GM21619 (cell line): ENCODE results near the gene TPRA1.
"Not testable (repeated sequence)": the region's sequence is repeated elsewhere in the genome, so short reads cannot be mapped to it uniquely, and the experiment has no call there.

Experiments used
- ATAC-seq: cut with Tn5 transposase; IDR thresholded peaks from one replicate; pipeline ENCODE4 v1.9.1; 2021; ENCODE audit not compliant: unreplicated experiment

Gene TPRA1

GRCh38 chr3:127616836-127617605 is 26.5 kb upstream of the TPRA1 start:
- no peak for ATAC-seq

DNA sequence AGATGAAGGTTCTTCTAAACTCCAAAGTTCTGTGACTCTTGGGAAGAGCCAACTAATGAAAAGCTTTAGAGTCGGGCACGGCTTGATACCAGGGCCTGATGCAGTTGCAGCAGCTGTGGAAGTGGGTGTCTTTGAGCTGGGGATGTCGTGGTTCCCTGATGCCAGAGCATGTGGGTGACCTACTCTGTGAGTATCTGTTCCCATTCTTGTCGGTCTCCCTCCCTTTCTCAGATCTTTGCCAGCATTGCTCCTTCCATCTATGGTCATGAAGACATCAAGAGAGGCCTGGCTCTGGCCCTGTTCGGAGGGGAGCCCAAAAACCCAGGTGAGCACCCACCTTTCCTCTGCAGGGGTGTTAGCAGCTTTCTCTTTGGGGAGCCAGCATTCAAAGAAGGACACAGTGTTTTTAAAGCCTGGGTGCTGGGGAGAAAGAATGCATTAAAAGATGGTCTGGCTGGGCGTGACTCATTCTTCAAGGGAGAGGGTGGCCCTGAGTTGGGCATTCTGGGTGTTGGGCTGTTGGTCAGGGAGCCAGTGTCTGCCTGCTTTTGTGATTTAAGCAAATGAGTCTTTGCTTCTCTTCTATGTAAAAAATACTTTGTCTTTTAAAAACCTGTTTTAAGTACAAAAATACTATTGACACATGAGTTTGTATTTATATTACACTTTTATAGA is 25.2 kb upstream of the TPRA1 start:
- ATAC-seq = no peak

- ATAC-seq = no peak
Measured at GRCh38 chr3:127614928-127615589, 24.5 kb upstream of the TPRA1 start.

DNA sequence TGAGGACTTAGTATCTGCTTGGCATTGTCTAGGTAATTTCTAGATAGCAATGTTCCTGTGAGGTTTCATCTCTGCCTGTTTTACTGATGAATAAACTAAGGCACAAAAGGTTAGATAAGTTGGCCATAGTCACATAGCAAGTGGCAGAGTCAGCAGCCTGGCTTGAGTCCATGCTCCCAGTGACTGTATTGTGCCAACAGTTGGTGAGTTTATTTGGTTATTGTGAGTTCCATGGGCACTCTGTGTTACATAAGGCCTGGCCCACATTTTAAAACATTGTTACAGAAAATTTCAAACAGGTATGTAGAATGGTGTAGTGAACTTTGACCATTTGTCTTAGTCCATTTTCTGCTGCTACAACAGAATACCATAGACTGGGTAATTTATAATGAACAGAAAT is 22.9 kb upstream of the TPRA1 start:
- ATAC-seq = no peak

DNA sequence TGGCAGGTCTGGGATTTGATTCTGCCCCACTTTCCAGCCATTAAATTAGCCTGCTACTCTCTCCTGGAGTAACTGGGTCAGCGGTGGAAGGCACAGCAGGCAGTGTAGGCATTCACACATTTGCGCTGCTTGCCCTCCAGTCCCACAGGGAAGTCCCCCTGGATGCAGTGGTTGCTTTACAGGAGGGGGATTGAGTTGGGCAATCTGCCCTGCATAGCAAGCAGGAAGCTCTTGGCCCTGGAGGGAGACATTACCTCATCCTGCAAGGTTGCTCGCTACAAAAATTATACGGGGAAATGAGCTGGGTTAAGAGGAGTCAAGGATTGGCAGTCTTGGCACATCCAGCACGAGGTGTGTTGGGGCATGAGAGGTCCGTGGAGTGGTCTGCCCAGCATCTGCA is 22.4 kb upstream of the TPRA1 start:
- no peak for ATAC-seq

DNA sequence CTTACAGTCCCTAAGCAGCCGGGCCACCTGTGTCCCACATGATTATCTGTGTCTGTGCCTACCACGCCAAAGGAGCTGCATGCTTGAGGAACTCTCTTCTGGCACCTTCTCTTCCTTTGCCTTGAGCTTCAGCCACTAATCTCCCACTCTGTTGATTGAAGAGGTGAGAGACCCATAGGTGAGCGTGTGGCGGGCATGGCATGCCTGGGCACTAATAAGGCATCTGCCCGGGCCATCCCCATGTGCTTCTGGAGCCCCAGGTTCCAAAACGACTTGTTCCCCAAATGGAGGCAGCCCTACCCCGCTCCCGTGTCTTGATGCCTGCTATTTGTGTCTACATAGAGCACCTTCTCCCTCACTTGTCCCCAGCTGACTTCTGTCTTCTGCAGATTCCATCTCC is 20.7 kb upstream of the TPRA1 start:
- ATAC-seq = no peak

GRCh38 chr3:127610105-127610504 is 19.6 kb upstream of the TPRA1 start:
- ATAC-seq = no peak

DNA sequence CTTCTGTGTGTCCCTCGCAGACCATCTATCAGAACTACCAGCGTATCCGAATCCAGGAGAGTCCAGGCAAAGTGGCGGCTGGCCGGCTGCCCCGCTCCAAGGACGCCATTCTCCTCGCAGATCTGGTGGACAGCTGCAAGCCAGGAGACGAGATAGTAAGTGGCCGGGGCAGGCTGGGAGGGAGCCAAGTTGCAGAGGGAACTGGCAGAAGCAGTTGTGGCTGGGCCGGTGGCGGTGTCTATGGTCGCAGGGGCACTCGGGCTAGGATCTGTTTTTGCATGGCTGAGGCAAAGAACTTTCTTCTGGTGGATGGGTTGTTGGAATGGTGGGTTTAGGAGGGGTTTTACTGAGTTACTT is 17.8 kb upstream of the TPRA1 start:
- no peak for ATAC-seq

GRCh38 chr3:127607675-127608361 is 17.3 kb upstream of the TPRA1 start:
- no peak for ATAC-seq

GRCh38 chr3:127606981-127607595 is 16.6 kb upstream of the TPRA1 start:
- no peak for ATAC-seq

GRCh38 chr3:127606086-127606805 is 15.7 kb upstream of the TPRA1 start:
- ATAC-seq = no peak

DNA sequence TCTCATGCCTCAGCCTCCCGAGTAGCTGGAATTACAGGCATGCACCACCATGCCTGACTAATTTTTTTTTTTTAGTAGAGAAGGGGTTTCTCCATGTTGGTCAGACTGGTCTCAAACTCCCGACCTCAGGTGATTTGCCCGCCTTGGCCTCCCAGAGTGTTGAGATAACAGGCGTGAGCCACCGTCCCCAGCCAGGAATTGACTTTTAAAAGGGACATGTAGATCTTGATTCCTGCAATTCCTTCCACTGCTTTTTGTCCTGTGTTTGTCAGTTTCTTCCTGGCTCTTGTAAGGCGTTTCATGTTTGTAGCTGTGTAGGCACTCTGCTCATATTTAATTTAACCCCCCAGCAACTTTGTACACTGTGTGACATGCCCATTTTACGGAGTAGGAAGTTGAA is 15.0 kb upstream of the TPRA1 start:
- ATAC-seq = not testable (repeated sequence)

GRCh38 chr3:127604546-127605165 is 14.1 kb upstream of the TPRA1 start:
- ATAC-seq = no peak

DNA sequence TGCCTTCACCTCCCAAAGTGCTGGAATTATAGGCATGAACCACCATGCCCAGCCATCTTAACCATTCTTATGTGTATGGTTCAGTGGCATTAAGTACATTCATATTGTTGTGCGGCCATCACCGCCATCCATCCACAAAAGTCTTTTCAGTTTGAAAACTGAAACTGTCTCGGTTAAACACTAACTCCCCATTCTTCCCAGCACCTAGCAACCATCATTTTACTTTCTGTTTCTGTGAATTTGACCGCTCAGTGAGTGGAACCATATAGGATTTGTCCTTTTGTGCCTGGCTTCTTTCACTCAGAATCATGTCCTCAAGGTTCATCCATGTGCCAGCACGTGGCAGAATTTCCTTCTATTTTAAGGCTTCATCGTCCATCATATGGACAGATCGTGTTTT is 13.5 kb upstream of the TPRA1 start:
- no peak for ATAC-seq

DNA sequence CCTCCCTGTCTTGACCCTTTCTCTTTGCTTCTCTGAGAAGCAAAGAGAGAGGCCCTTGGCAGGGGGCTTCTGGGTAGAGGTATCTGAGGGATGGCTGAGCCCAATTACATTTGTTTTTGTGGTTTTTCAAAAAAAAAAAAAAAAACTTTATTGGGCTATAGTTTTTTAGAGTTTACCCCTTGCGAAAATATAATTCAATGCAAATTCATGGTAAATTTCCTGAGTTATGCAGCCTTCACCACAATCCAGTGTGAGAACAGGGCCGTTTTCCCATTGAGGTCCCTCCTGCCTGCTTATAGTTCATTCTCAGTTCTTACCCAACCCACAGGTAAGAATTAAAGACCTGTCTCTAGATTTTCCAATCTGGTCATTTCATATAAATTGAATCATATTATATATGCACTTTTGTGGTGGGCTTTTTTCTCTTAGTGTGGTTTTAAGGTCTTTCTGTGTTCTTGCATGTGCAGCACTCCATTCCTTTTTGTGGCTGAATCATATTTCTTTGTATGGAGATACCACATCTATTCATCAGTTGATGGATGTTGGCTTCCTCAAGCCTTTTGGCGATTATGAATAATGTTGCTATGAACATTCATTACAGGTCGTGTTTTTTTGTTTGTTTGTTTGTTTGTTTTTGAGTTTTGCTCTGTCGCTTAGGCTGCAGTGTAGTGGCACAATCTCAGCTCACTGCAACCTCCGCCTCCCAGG is 10.4 kb upstream of the TPRA1 start:
- no peak for ATAC-seq

DNA sequence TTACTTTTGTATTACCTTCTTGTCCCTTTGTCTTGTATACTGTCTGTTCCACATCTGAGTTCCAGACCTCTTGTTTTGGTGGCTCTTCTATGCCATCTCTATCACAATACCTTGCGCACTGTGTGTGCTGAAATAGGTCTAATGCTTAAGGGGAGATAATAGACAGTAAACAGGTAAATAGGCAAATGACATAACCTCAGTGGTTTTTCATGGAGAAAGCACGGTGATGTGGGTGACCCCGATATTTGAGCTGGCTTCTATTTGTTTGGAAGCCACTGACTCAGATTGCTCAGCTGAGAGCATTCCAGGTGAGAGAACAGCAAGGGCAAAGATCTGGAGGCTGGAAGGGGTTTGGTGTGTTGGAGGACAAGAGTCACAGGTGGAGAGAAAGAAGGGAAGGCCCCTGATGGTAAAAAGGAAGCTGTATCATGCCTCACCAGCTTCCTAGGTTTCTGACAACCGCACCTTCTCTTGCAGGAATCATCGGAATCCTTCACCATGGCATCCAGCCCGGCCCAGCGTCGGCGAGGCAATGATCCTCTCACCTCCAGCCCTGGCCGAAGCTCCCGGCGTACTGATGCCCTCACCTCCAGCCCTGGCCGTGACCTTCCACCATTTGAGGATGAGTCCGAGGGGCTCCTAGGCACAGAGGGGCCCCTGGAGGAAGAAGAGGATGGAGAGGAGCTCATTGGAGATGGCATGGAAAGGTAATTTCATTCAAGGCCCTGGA is 8.5 kb upstream of the TPRA1 start:
- ATAC-seq = no peak

- no peak for ATAC-seq
Measured at GRCh38 chr3:127597020-127597771, 6.7 kb upstream of the TPRA1 start.

DNA sequence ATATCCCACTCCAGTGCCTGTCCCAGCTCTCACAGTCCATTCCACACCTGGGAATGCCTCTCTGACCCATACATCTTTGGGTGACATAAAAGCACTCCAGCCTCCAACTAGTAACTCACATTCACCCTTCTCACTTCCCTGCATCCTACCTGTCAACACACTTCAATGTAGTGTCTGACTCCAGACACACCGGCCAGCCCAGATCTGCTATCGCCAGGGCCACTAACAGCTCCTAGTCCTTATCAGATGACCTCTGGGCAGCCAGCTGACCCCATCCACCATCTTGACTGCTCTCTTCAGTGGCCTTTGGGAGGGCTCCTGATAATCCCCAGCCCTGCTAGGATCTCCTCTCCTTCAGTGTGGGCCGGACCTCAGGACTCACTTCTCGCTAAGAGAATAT is 4.8 kb upstream of the TPRA1 start:
- ATAC-seq = no peak
